HG02798 (cell line): ENCODE measurements around the gene SELENOM.
"Not testable (repeated sequence)": the region's sequence is repeated elsewhere in the genome, so short reads cannot be mapped to it uniquely, and the experiment has no call there.

Experiments
- ATAC-seq: cut with Tn5 transposase; IDR thresholded peaks from one replicate; pipeline ENCODE4 v1.9.1; 2021; ENCODE audit warnings: mild to moderate bottlenecking; ENCODE audit not compliant: unreplicated experiment, poor library complexity

The SELENOM gene

DNA sequence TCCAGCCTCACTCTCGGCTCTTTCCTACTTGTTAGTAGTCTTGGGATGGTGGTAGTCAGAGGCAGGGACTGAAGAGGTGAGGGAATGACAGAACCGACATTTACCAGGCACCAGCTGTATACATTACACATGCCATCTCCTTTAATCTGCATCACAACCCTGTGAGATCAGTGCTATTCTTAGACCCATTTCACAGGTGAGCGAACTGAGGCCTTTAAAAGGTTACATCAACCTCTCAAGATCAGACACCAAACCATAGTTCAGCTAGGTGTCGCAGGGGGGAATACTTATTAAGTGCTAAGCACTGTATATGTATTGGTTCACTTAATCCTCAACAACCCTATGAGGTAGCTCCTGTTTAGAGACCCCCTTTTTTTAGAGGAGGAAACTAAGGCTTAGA, 27.3 kb upstream of the SELENOM start:
- ATAC-seq = no peak

DNA sequence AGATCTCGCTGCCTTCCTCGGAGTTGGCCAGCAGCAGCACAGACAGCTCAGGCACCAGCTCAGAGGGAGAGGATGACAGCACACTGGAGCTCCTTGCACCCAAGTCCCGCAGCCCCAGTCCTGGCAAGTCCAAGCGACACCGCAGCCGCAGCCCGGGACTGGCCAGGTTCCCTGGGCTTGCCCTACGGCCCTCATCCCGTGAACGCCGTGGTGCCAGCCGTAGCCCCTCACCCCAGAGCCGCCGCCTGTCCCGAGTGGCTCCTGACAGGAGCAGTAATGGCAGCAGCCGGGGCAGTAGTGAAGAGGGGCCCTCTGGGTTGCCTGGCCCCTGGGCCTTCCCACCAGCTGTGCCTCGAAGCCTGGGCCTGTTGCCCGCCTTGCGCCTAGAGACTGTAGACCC, 26.5 kb upstream of the SELENOM start:
- ATAC-seq = no peak

DNA sequence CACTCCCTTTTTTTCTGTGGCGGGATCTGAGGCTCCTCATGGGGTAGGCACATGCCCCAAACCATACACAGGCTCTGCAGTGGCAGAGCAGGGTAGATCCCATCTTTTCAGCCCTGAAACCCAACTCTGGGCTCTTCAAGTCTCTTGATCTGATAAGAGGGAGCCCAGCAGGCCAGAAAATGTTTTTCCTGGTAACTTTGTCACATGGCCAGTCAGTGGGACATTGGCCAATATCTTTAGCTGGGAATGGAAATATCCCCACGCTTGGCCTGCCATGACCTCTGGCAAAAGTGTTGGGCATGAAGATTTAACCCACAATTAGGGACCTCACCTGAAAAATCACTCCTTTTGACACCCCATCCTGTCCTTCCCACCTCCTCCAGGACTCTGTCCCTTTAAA, 23.5 kb upstream of the SELENOM start:
- no peak for ATAC-seq

DNA sequence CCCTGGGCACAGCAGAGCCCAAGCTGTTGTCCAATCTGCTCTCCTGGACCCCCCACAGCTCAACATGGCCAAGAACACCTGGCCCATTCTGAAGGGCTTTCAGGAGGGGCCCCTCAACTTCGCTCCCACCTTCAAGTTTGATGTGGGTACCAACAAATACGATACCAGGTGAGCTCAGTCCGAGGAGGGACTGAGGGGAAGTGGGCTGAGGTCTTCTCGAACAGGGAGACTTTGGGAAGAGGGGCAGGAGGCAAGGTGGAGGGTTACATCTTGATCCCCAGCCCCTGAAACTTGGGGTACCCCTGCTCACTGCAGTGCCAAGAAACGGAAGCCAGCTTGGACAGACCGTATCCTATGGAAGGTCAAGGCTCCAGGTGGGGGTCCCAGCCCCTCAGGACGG, 20.8 kb upstream of the SELENOM start:
- no peak for ATAC-seq

DNA sequence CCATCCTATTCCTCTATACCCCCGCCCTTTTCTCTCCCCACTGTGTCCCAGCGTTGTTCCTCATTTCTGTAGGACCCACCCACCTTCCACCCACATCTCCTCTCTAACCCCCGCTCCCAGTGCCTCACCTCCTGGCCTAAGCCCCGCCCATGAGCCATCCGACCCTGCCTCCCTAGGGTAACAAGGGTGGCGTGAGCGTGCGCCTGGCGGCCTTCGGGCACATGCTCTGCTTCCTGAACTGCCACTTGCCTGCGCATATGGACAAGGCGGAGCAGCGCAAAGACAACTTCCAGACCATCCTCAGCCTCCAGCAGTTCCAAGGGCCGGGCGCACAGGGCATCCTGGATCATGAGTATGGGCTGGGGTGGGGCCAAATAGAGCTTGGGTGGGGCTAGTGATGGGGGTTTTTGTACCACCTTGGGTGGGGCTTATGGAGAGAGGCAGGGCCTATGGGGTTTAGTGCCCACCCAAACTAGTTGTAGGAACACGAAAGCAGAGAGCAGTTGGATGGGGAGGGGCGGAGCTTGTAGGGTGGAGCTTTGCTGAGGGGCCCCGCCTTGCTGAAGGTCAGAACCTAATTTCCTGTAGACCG, 19.9 kb upstream of the SELENOM start:
- ATAC-seq = no peak

DNA sequence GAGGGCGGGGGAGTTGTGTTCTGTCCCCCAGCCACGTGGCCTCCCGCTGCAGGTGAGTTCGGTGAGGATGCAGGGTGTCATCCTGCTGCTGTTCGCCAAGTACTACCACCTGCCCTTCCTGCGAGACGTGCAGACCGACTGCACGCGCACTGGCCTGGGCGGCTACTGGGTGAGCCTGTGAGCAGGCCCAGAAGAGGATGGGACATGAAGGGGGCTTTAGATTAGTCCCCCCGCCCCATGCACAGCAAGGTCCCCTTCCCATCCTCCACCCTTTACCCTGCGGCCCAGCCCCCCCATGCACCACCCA, 19.5 kb upstream of the SELENOM start:
- no peak for ATAC-seq

DNA sequence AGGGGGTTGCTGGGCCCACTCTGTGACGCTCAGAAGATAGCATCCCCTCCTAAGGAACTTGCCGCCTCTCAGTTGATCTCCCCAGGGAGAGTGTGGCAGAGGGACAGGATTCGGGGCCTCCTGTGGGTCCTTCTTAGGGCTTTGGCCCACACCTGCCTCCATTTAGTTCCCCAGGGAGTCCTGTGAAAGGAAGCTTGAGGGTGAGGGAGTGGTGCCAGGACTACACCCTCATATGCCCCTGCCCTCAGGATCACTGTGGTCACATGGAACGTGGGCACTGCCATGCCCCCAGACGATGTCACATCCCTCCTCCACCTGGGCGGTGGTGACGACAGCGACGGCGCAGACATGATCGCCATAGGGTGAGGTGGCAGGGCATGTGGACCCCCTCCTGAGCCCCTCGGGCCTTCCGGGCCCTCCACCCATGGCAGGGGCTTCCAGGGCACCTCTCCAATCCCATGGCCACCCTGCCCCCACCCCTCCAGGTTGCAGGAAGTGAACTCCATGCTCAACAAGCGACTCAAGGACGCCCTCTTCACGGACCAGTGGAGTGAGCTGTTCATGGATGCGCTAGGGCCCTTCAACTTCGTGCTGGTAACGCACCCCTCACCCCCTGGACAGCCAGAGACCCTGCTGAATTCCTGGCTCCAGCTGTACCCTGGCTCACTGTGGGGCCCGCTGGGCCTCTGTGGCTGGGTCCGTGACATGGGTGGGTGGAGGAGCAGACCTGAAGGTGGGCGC, 18.9 kb upstream of the SELENOM start:
- ATAC-seq = no peak

DNA sequence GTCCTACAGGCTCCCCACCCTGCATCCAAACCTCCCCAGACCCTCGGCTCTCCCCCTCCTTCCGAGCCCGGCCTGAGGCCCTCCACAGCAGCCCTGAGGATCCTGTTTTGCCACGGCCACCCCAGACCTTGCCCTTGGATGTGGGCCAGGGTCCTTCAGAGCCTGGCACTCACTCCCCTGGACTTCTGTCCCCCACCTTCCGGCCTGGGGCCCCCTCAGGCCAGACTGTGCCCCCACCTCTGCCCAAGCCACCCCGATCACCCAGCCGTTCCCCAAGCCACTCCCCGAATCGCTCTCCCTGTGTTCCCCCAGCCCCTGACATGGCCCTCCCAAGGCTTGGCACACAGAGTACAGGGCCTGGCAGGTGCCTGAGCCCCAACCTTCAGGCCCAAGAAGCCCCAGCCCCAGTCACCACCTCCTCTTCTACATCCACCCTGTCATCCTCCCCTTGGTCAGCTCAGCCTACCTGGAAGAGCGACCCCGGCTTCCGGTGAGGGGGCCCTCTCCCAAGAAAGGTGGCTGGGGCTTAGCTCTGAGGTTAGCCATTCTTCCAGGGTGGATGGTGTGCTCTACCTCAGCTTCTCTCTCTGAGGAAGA, 18.3 kb upstream of the SELENOM start:
- ATAC-seq = no peak

DNA sequence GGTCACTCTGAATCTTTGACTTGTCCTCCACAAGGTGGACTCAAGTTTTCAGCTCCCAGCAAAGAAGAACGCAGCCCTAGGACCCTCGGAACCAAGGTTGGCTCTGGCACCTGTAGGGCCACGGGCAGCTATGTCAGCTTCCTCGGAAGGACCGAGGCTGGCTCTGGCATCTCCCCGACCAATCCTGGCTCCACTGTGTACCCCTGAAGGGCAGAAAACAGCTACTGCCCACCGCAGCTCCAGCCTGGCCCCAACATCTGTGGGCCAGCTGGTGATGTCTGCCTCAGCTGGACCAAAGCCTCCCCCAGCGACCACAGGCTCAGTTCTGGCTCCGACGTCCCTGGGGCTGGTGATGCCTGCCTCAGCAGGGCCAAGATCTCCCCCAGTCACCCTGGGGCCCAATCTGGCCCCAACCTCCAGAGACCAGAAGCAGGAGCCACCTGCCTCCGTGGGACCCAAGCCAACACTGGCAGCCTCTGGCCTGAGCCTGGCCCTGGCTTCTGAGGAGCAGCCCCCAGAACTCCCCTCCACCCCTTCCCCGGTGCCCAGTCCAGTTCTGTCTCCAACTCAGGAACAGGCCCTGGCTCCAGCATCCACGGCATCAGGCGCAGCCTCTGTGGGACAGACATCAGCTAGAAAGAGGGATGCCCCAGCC, 17.6 kb upstream of the SELENOM start:
- no peak for ATAC-seq

DNA sequence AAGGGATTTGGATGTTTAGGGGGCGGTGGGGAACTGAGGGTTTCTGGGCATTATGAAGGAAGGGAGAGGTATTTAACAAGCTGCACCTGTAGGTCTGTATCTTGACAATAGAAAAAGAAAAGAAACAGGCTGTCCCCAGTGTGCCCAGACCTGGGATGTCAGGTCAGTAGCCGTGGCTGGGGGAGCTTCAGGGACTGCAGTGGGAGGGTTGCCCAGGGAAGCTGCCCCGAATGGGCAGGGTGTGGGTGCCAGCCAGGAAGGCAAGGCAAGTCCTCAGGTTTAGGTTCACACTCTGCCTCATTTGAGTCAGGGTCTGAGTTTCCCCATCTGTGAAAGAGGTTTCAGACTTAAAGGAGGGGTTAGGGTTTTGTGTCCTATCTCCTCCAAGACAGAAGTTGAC, 16.9 kb upstream of the SELENOM start:
- no peak for ATAC-seq

DNA sequence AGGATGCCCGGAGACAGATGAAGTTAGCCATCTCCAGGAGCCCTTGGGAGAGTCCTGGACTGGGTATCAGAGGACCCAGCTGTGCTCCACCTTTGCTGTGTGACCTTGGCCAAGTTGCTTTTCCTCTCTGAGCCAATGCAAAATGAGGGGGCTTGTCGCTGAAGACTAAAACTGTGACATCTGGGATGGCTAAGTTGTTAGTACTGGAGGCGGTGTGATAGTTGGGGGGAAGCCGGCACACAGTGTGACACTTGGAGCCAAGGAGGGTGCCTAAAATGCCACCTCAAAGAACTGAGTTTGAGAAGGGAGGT, 15.9 kb upstream of the SELENOM start:
- ATAC-seq = no peak

DNA sequence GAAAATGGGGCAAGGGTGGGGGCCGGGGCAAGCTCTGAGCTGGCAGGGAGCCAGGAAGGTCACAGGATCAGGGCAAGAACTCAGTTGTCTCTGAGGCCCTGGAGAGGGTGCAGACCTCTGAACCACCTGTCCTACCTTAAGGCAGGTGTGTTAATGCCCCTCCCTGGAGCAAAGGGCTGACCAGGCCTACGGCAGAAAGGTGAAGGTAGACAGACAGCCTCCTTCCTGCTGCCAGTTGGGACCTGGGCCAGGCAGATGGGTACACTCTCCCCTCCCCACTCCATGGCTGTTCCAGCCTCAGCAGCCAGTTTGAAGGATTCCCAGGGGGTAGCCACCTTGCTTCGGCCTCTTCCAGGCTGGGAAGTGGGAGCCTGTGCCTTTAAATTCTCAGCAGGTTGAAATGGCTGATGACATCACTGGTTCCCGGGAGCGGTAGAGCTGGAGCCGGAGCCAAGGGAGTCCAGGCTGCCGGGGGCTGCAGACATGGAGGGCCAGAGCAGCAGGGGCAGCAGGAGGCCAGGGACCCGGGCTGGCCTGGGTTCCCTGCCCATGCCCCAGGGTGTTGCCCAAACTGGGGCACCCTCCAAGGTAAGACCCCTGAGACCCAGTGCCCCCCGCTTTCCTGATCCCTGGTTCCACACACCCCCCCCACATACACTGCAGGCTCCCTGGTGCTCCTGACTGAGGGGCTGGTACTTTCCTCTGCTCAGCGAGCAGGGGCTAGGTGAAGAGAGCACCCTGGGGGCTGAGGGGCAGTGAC, 15.3 kb upstream of the SELENOM start, which contains the start of gene INPP5J:
Gene INPP5J, plus strand, starts transcription at position 435 of the 760 bp plus-strand sequence. Its CDS starts 49 bp downstream, at position 484.
- no peak for ATAC-seq

DNA sequence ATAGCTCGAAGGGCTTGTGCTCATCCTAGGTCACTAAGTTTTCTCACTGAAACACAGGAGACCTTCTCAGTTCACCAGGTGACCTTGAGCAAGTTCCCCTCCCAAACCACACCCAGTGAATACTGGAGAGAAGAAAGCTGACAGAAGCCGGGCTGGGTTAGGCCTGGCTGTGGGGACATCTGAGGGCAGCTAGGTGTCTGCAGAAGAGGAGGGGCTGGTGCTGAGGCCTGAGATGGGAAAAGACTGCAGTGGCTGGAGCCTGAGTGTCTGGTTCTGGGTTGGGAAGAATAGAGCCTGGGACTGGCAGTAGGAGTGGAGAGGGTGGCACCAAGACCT, 14.8 kb upstream of the SELENOM start:
- no peak for ATAC-seq

DNA sequence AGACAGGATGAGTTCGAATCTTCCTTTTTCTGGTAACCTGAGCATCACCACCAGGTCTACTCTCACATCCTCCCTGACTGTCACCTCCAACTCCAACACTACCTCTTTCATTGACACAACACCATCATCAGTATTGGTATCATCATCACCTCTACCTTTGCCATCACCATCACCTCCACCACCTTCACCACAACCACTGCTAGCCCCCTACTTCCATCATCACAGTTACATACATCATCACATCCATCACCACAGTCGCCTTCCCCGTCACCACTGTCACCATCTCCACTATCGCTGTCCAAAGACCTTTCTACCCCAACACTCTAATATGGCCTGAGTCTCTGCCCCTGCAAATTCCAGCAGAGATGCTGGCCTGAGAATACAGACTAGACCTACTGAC, 14.0 kb upstream of the SELENOM start:
- ATAC-seq = no peak

DNA sequence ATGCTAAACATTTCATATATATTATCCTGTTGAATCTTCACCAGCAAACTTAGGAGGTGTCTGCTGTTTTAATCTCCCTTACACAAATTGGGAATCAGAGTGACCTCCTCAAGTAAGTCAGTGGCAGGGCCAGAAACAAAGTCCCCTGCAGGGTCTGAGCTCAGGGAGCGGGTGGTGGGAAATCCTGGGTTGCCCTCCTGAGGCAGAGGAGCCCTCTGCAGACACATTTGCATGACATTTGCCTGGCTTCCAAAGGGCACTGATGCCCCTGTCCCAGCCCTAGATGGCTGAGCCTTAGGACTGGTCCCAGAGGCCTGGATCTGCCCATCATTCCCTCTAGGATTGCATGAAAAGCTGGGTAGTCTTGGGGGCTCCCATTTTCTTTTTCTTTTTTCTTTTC, 13.3 kb upstream of the SELENOM start:
- no peak for ATAC-seq

DNA sequence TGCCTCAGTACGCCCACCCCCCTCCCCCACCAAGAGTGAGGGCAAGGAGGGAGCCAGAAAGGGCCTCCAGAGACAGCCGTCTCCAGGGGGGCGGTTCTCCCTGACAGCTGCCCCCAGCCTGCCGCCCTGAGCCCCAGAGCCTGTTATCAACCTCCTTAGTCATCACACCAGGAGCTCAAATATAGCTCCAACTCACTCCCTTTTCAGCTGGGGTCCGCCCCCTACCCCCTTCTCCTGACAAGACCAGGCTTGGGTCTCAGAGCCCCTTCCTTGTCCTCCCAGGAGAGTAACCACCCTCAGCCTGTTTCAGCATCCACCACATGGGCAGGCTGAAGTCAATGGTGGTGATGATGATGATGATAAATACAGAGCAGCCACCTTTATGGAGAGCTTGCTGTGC, 12.9 kb upstream of the SELENOM start:
- ATAC-seq = no peak

DNA sequence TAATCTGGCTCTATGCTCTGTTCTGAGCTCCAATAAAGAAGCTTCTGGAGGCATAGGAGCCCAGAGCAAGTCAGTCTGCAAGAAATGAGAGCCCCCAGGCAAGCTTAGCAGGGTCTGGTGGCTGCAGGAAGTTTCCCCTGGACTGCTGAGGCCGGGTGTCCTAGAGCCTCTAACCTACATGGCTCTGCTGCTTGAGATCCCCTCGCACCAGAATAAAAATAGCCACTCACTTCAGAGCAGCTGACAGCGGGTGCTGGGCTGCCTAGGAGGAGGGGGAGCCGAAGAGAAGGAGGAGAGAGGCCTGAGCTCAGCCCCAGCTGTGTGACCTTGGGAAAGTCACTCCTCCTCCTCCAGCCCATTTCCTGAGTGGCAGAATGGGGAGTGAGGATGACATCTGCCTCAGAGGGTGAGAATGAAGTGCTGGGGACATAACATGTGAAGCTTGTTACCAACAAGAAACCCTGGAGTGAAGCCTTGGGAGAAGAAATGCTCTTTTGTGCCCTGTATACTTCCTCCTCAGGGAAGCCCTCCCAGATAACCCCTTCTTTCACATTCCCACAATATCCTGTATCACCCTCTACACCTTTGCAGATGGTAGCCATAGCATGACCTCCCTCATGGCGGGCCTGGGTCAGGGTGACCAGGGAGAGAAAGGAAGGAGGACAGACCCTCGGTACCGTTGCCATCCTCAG, 11.8 kb upstream of the SELENOM start:
- no peak for ATAC-seq

DNA sequence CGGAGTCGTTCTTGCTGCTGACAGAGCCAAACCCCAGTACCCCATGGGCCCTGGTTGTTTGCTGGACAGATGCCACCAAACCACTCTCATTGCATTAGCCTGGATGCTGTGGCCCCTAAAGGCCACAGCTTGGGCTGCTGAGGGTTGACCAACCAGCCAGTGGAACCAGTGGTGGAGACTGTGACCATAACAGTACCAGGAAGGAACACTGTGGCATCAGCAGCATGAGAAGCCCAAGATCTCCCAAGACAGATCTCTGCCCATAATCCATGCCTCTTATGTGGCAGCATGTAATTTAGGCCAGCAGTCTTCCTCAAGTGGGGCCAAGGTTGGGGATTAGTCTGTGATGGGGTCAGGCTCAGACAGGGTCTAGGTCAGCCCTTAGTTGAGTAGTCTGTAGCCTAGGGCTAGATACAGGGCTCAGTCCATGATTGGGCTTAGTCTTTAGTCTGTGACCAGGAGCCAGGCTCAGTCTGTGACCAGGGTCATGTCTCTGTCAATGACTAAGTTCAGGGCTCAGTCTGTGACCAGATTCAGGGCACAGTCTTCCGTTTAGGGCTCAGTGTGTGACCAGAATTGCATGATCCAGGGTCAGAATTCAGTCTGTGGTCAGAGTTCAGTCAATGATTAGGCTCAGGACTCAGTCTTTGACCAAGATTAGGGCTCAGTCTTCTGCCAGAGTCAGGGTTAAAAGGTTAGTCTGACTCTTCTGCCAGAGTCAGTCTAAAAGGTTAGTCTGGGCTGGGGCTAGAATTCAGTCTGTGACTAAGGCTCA, 10.9 kb upstream of the SELENOM start:
- ATAC-seq = no peak

DNA sequence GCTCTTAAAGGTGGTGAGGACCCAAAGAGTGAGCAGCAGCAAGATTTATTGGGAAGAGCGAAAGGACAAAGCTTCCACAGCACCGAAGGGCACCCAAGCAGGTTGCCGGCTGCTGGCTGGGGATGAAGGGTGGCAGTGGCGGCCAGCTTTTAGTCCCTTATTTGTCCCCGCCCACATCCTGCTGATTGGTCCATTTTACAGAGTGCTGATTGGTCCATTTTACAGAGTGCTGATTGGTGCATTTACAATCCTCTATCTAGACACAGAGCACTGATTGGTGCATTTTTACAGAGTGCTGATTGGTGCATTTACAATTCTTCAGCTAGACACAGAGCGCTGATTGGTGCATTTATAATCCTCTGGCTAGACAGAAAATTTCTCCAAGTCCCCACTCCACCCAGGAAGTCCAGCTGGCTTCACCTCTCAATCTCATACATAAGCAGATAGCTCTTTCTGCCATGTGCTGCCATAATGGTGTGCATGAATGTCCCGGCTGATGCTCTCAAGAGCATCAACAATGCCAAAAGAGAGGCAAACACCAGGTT, 5.3 kb upstream of the SELENOM start:
- ATAC-seq = not testable (repeated sequence)

DNA sequence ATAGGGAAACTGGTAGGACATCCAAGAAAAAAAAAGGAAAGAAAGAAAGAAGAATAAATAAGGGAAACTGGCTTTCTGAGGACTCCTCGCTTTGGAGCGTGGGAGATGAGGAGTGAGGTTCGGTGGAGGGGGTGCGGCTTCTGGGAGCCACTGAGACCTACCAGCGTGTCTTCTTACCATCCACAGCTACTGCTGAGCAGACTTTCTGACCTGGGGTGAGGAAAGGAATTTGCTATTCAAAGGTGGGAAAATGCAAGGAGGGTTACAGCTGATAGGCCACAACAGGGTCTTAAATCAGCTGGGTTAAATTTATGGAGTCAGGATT, 488 bp upstream of the SELENOM start:
- peak; percentile 16 for ATAC-seq
